ENCODE measurements around the gene HSD11B2. TPM values are rescaled to one million over a fixed set of nuclear protein-coding genes. Genes with fewer than 3 reads are reported as not detected.

HSD11B2 gene
- total RNA-seq, 1 donor from 2014 or later, result 8.5 TPM

DNA sequence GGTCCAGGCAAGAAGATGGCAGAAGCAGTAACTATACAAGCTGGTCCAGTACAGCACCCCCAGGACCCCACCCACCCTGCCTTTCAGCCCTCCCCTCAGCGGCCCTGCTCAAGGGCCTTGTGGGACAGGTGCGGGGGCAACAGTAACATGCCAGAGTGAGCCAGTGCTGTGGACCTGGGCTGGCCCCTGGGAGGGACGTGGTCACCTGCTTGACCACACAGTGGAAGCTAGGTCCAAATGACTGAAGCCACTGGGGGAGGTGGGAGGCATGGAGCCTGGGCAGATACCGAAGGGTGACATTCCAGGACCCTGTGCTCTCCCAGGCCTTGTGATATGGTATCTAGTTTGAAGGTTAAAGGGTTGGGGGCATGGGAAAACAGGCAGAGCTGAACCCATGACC is 32.8 kb downstream of the HSD11B2 start:
- TF ChIP-seq, protein P1, sequence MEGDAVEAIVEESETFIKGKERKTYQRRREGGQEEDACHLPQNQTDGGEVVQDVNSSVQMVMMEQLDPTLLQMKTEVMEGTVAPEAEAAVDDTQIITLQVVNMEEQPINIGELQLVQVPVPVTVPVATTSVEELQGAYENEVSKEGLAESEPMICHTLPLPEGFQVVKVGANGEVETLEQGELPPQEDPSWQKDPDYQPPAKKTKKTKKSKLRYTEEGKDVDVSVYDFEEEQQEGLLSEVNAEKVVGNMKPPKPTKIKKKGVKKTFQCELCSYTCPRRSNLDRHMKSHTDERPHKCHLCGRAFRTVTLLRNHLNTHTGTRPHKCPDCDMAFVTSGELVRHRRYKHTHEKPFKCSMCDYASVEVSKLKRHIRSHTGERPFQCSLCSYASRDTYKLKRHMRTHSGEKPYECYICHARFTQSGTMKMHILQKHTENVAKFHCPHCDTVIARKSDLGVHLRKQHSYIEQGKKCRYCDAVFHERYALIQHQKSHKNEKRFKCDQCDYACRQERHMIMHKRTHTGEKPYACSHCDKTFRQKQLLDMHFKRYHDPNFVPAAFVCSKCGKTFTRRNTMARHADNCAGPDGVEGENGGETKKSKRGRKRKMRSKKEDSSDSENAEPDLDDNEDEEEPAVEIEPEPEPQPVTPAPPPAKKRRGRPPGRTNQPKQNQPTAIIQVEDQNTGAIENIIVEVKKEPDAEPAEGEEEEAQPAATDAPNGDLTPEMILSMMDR (conservative IDR thresholded peaks at IDR 0.05), result no peak
- H3K9me3 Mint-ChIP-seq, result no peaks in the 10 kb centered on the region
- DNase-seq (ENCODE audit: extremely low spot score, unreplicated experiment), result no peak
- H3K36me3 Mint-ChIP-seq, result no peaks in the 10 kb centered on the region
- H3K27ac Mint-ChIP-seq, result no peak overlapping the region
- H3K27me3 Mint-ChIP-seq, result no peaks in the 10 kb centered on the region
- H3K4me1 Mint-ChIP-seq (ENCODE audit: unreplicated experiment), result peaks cover 10% of the 10 kb centered on the region
- H3K4me3 Mint-ChIP-seq, result no peak overlapping the region

DNA sequence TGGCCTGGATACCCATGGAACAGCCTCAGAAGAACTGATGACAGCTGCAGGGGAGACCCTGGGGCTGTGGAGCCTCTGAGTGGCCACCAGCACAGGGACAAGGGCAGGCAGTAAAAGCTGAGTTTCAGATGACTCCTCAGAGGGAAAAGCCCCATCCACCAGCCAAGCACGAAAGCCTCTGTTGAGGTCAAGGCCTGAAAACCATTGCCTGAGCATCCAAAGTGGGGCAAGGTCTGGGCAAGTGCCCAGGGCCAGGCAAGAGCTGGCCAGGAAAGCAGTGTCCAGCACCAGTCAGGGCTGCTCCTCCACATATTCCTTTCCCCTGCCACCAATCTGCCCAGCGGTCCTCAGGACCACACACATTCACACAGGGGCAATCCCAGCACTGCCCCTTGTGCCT is 33.6 kb downstream of the HSD11B2 start:
- TF ChIP-seq, protein P1 (conservative IDR thresholded peaks at IDR 0.05), result no peak
- Mint-ChIP-seq H3K4me1 (ENCODE audit: unreplicated experiment) (peaks cover 6% of the 10 kb centered on the region), H3K27ac (no peak overlapping the region), H3K4me3 (no peak overlapping the region), H3K27me3 (no peaks in the 10 kb centered on the region), H3K36me3 (no peaks in the 10 kb centered on the region), H3K9me3 (no peaks in the 10 kb centered on the region)
- no peak for DNase-seq (ENCODE audit: extremely low spot score, unreplicated experiment)

DNA sequence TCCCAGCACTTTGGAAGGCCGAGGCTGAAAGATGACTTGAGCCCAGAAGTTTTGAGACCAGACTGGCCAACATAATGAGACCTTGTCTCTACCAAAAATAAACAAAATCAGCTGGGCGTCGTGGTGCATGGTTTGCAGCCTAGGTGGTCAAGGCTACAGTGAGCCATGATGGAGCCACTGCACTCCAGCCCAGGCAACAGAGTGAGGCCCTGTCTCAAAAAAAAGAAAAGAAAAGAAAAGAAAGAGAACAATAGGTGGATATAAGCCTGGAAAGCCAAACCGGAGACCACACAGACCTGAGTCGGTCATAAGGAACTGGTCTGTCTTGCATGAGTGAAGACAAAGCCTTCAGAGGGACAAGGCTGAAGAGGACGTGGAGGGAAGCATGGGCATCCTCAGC is 35.7 kb downstream of the HSD11B2 start:
- no peaks in the 10 kb centered on the region for H3K27me3 Mint-ChIP-seq
- peak overlapping the region; percentile 21 for H3K27ac Mint-ChIP-seq
- H3K4me1 Mint-ChIP-seq (ENCODE audit: unreplicated experiment), result no peaks in the 10 kb centered on the region
- no peaks in the 10 kb centered on the region for H3K9me3 Mint-ChIP-seq
- DNase-seq (ENCODE audit: extremely low spot score, unreplicated experiment), result no peak
- TF ChIP-seq, protein P1 (conservative IDR thresholded peaks at IDR 0.05), result no peak
- no peaks in the 10 kb centered on the region for H3K36me3 Mint-ChIP-seq
- no peak overlapping the region for H3K4me3 Mint-ChIP-seq

DNA sequence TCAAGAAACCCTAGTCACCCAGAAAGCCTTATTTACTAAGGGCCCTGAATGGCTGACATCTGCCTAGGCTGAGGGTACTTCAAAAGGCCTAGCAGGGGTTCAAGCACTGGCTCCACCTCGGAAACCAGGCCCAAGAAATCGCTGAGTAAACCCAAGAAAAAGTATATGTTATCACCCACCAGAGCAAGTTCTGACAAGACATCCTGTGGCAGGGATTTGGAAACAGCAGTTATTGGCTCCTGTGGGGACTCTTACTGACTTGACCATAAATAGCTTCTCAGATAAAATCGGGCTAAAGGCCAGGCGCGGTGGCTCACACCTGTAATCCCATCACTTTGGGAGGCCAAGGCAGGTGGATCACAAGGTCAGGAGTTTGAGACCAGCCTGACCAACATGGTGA is 37.8 kb downstream of the HSD11B2 start:
- TF ChIP-seq, protein P1 (conservative IDR thresholded peaks at IDR 0.05), result no peak
- H3K4me1 Mint-ChIP-seq (ENCODE audit: unreplicated experiment), result no peaks in the 10 kb centered on the region
- no peak overlapping the region for H3K4me3 Mint-ChIP-seq
- H3K27ac Mint-ChIP-seq, result no peak overlapping the region
- H3K27me3 Mint-ChIP-seq, result no peaks in the 10 kb centered on the region
- no peaks in the 10 kb centered on the region for H3K9me3 Mint-ChIP-seq
- DNase-seq (ENCODE audit: extremely low spot score, unreplicated experiment), result no peak
- peaks cover 4% of the 10 kb centered on the region for H3K36me3 Mint-ChIP-seq

DNA sequence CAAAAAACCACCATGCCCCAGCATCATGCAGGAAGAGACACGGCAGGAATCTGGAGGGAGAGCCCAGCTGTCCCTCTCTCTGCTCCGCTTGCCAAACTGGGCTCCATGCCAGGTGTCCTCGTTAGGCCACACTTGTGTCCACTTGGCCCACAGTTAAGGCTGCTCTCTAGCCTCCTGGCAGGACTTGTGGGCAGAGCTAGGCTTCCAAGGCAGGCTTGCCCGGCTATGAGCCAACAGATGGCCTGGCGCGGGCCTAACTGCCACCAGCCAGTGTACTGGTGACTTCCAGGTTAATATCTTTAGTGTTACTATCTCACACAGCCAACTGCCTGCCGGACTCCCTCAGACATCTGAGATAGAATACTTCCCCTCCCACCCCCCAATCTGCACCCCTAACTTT is 39.4 kb downstream of the HSD11B2 start:
- TF ChIP-seq, protein P1 (conservative IDR thresholded peaks at IDR 0.05), result no peak
- Mint-ChIP-seq H3K36me3 (peaks cover 4% of the 10 kb centered on the region), H3K4me3 (no peak overlapping the region), H3K9me3 (no peaks in the 10 kb centered on the region), H3K27ac (no peak overlapping the region), H3K4me1 (ENCODE audit: unreplicated experiment) (no peaks in the 10 kb centered on the region), H3K27me3 (no peaks in the 10 kb centered on the region)
- DNase-seq (ENCODE audit: extremely low spot score, unreplicated experiment), result no peak

DNA sequence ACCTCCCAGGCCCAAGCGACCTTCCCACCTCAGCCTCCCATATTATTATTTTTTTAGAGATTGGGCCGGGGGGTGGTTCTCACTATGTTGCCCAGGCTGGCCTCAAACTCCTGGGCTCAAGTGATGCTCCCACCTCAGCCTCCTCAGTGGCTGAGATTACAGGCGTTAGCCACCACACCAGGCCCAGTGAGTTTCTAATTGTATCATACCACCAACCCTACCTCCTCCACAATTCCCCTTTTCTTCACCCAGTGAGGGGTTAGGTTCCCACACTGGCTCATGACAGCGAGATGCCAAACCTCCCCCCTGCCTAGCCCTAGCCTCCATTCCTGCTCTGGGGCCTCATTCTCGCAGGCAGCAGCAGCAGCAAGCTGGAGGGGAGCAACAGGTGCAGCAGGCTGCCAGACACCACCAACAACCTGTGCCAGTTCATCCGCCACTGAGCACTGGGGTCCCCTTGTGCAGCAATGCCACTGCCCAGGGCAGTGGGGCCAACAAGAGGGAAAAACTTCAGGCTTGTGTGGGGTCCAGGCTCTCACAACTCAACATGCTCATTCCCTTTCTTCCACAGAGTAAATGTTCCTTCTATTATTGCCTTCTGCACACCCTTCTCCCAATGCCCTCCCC is 41.0 kb downstream of the HSD11B2 start:
- Mint-ChIP-seq H3K4me1 (ENCODE audit: unreplicated experiment) (no peaks in the 10 kb centered on the region), H3K9me3 (no peaks in the 10 kb centered on the region), H3K36me3 (peaks cover 4% of the 10 kb centered on the region), H3K4me3 (no peak overlapping the region), H3K27ac (no peak overlapping the region), H3K27me3 (no peaks in the 10 kb centered on the region)
- TF ChIP-seq, protein P1 (conservative IDR thresholded peaks at IDR 0.05), result no peak
- no peak for DNase-seq (ENCODE audit: extremely low spot score, unreplicated experiment)

All from type B pancreatic cell (in vitro differentiated cells).